ENCODE data around the gene FBXO40.

DNA sequence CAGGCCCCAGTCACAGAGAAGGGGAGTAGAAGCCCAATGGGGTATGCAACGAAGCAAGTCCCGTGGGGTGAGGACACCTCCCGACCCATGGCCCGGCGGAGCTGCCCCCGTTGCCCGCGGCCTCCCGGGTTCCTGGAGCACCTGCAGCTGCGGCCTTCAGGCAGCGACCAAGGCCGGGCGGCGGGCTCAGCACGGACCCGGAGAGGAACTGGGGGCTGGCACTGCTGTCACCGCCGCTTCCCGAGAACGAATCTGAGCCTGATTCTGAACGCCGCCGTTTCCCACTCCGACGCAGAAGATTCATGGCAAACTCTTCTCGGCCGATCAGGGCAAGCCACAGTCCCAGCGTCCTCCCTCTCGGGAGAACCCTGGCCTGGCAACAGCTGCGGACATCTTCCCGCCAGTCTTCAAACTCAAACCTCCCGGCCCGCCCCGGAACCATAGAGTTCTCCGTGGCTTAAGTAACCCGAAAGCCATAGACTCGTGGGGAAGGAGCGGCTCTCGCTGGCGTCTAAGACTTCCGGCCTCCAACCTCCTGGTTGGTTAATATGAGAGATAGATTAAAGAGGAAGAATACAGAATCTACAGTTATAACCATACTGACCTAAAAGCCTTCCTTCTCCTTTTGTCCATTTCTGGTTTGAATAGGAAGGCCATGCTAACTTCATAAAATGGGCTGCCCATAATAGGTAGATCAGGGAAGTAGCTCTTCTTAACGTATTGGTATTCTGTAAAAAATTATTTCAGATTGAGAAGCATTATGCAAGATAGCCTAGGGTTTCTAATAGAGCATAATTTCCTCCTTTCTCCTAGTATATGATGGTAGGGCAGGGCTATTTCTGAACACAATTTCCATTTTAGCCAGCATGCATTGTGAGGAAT, 47.4 kb upstream of the FBXO40 start, which contains the start of gene POLQ:
- TF ChIP-seq POLR2AphosphoS5 (IDR thresholded peaks at IDR 0.05; ENCODE audit: low read depth, low read length) (peak; percentile 79), NBN (conservative IDR thresholded peaks at IDR 0.05) (no peak), NR3C1 (CRISPR knock-in tag; IDR thresholded peaks at IDR 0.05) (no peak)
- TF ChIP-seq, protein P1, sequence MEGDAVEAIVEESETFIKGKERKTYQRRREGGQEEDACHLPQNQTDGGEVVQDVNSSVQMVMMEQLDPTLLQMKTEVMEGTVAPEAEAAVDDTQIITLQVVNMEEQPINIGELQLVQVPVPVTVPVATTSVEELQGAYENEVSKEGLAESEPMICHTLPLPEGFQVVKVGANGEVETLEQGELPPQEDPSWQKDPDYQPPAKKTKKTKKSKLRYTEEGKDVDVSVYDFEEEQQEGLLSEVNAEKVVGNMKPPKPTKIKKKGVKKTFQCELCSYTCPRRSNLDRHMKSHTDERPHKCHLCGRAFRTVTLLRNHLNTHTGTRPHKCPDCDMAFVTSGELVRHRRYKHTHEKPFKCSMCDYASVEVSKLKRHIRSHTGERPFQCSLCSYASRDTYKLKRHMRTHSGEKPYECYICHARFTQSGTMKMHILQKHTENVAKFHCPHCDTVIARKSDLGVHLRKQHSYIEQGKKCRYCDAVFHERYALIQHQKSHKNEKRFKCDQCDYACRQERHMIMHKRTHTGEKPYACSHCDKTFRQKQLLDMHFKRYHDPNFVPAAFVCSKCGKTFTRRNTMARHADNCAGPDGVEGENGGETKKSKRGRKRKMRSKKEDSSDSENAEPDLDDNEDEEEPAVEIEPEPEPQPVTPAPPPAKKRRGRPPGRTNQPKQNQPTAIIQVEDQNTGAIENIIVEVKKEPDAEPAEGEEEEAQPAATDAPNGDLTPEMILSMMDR (CRISPR knock-in tag; IDR thresholded peaks at IDR 0.05), result no peak
- TF ChIP-seq, protein P2, sequence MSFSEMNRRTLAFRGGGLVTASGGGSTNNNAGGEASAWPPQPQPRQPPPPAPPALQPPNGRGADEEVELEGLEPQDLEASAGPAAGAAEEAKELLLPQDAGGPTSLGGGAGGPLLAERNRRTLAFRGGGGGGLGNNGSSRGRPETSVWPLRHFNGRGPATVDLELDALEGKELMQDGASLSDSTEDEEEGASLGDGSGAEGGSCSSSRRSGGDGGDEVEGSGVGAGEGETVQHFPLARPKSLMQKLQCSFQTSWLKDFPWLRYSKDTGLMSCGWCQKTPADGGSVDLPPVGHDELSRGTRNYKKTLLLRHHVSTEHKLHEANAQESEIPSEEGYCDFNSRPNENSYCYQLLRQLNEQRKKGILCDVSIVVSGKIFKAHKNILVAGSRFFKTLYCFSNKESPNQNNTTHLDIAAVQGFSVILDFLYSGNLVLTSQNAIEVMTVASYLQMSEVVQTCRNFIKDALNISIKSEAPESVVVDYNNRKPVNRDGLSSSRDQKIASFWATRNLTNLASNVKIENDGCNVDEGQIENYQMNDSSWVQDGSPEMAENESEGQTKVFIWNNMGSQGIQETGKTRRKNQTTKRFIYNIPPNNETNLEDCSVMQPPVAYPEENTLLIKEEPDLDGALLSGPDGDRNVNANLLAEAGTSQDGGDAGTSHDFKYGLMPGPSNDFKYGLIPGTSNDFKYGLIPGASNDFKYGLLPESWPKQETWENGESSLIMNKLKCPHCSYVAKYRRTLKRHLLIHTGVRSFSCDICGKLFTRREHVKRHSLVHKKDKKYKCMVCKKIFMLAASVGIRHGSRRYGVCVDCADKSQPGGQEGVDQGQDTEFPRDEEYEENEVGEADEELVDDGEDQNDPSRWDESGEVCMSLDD (CRISPR knock-in tag; IDR thresholded peaks at IDR 0.05; ENCODE audit: borderline replicate concordance), result peak; percentile 59; the same call in 1 of the 2 replicates

Measured in HepG2 (cell line).